Ascending aorta (tissue), 2 donors: Measurements from ENCODE around the gene CKMT1B. TPM values are rescaled to one million over a fixed set of nuclear protein-coding genes. Genes with fewer than 3 reads are reported as not detected.
"Not testable (repeated sequence)": the region's sequence is repeated elsewhere in the genome, so short reads cannot be mapped to it uniquely, and the experiment has no call there.

Experiments
- DNase-seq, 2 donors: peaks; one replicate each; pipeline ENCODE4 v3.0.0-alpha.2; 2019; ENCODE audit warnings: low spot score in 2 of 2
- H3K27ac ChIP-seq, 2 donors: fragments of 200-600 bp; sonication (generic); one replicate each; pipeline ENCODE4 v1.5.1; 2016 to 2017; ENCODE audit warnings: mild to moderate bottlenecking in 1 of 2
- H3K27me3 ChIP-seq: fragments of 200-600 bp; sonication (generic); one replicate; pipeline ENCODE4 v1.5.1; 2017
- H3K36me3 ChIP-seq, 2 donors: fragments of 200-600 bp; sonication (generic); one replicate each; pipeline ENCODE4 v1.5.1; 2016
- H3K4me1 ChIP-seq, 2 donors: fragments of 200-600 bp; sonication (generic); one replicate each; pipeline ENCODE4 v1.5.1; 2016 to 2017; ENCODE audit warnings: mild to moderate bottlenecking in 1 of 2
- H3K4me3 ChIP-seq, 2 donors: fragments of 200-600 bp; sonication (generic); one replicate each; pipeline ENCODE4 v1.5.1; 2016 to 2017; ENCODE audit warnings: mild to moderate bottlenecking in 1 of 2
- H3K9me3 ChIP-seq, 2 donors: fragments of 200-600 bp; sonication (generic); one replicate each; pipeline ENCODE4 v1.5.1; 2016
- intact Hi-C: fragments of 100-400 bp; cut with DNase I; formaldehyde crosslinking; loops from one replicate; pipeline ENCODE4 v1.15.1; 2023
- total RNA-seq: library from RNA; depleted of rRNA; stranded (reverse); fragments of >200 nt; gene quantifications from one replicate; pipeline ENCODE4 v1.1.0, GENCODE V29; 2016
- TF ChIP-seq, protein P1 (sequence below), 3 experiments: fragments of 200-600 bp in 2 of 3; fragments of 450-650 bp in 1 of 3; sonication (generic) in 2 of 3; IDR thresholded peaks; one replicate each; pipeline ENCODE4 v1.5.1; 2016 to 2019; ENCODE audit warnings: antibody characterized with exemption in 3 of 3, mild to moderate bottlenecking in 1 of 3, moderate library complexity in 1 of 3

CKMT1B gene
- not detected for total RNA-seq

DNA sequence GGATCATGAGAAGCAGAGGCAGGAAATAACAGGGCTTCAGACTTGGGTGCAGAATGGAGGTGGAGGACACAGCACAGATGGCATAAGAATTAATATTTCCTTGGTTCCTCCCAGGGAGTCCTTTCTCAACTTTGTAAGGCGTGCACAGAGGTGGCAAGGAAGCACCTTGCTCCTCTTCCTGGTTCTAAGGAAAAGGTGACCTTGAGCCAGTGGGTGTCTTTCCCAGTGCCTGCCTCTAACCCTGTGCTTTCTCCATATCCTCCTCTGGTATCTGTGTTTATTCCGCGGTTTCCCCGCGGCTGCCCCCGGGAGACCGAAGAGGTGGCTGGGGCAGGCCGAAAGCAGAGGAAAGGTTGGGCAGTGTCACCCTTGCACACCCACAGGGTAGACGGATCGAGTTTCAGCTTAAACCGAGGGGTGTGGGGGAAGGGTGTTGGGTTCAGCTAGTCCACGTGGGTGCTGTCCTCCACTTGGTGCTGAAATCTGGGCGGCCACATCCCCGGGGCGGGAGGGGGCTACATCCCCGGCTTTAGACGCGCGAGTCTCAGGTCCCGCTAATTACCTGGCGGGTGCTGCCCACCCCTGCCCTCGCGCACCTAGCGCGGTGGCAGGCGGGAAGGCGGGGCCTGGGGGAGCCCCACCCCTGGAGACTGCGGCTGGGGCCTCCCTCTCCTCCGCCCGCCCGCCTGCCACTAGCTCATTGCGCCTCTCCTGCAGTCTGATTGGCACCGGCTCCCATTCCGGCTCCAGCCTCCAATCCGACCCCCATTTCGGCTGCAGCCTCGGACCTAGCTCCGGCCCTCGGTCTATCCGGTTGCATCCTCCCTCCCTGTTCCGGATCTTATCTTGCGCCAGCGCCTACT is at the start of gene CKMT1B:
Gene CKMT1B (plus strand): TSS at position 700 of the 863 bp plus-strand sequence. CDS start 192 bp downstream, outside the sequence.
- H3K4me1 ChIP-seq, H3K9me3 ChIP-seq, H3K27me3 ChIP-seq, H3K27ac ChIP-seq, intact Hi-C loops, H3K36me3 ChIP-seq, H3K4me3 ChIP-seq, DNase-seq: not testable (repeated sequence)

- H3K27ac ChIP-seq, result no peak overlapping the region
- H3K36me3 ChIP-seq, result peaks cover 0 to 10% of the 10 kb centered on the region in 2 donors
- H3K9me3 ChIP-seq, result no peaks in the 10 kb centered on the region
- TF ChIP-seq, protein P1, sequence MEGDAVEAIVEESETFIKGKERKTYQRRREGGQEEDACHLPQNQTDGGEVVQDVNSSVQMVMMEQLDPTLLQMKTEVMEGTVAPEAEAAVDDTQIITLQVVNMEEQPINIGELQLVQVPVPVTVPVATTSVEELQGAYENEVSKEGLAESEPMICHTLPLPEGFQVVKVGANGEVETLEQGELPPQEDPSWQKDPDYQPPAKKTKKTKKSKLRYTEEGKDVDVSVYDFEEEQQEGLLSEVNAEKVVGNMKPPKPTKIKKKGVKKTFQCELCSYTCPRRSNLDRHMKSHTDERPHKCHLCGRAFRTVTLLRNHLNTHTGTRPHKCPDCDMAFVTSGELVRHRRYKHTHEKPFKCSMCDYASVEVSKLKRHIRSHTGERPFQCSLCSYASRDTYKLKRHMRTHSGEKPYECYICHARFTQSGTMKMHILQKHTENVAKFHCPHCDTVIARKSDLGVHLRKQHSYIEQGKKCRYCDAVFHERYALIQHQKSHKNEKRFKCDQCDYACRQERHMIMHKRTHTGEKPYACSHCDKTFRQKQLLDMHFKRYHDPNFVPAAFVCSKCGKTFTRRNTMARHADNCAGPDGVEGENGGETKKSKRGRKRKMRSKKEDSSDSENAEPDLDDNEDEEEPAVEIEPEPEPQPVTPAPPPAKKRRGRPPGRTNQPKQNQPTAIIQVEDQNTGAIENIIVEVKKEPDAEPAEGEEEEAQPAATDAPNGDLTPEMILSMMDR (IDR thresholded peaks at IDR 0.05), result no peak
- no peaks in the 10 kb centered on the region for H3K27me3 ChIP-seq
- no peaks in the 10 kb centered on the region for H3K4me1 ChIP-seq
- intact Hi-C loops, result no loop called here
- no peak for DNase-seq
- no peak overlapping the region for H3K4me3 ChIP-seq
These were observed 49.6 kb upstream of the CKMT1B start for GRCh38 chr15:43544266-43544665.

- no peaks in the 10 kb centered on the region for H3K9me3 ChIP-seq
- H3K4me3 ChIP-seq, result no peak overlapping the region
- no peak for DNase-seq
- intact Hi-C loops, result no loop called here
- H3K4me1 ChIP-seq, result no peaks in the 10 kb centered on the region
- peaks cover 0 to 10% of the 10 kb centered on the region in 2 donors for H3K36me3 ChIP-seq
- no peak overlapping the region for H3K27ac ChIP-seq
- no peaks in the 10 kb centered on the region for H3K27me3 ChIP-seq
- TF ChIP-seq, protein P1 (IDR thresholded peaks at IDR 0.05), result no peak
These were observed 48.4 kb upstream of the CKMT1B start for GRCh38 chr15:43545426-43545825.

GRCh38 chr15:43547539-43547938 is 46.3 kb upstream of the CKMT1B start:
- intact Hi-C loops, result no loop called here
- Histone ChIP-seq H3K36me3 (peaks cover 0 to 10% of the 10 kb centered on the region in 2 donors), H3K9me3 (no peaks in the 10 kb centered on the region), H3K4me3 (no peak overlapping the region), H3K4me1 (no peaks in the 10 kb centered on the region), H3K27ac (no peak overlapping the region), H3K27me3 (no peaks in the 10 kb centered on the region)
- DNase-seq, result no peak
- TF ChIP-seq, protein P1 (IDR thresholded peaks at IDR 0.05), result no peak

DNA sequence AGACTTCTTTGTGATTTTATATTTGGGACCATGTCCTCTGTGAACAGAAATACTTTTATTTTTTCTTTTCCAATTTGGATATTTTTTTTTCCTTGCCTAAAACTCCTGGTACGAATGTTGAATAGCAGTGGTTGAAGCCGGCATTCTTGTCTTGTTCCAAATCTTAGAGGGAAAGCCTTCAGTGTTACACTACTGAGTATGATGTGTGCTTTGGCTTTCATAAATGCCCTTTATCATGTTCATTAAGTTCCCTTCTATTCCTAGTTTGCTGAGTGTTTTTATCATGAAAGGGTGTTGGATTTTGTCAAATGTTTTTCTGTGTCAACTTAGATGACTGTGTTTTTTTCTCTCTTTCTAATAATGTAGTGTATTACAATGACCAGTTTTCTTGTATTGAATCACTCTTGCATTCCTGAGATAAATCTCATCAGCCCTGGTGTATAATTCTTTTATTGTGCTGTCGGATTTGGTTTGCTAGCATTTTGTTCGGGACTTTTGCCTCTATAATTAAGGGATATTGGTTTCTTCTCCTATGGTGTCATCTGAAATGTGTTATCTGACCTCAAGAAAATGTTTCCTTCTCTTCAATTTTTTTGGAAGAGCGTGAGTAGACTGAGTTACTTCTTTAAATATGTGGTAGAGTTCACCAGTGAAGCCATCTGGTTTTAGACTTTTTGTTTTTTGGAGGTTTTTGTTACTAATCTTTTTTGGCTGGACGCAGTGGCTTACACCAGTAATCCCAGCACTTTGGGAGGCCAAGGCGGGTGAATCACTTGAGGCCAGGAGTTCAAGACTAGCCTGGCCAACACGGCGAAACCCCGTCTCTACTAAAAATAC is 43.1 kb upstream of the CKMT1B start:
- H3K36me3 ChIP-seq, result peaks cover 0 to 22% of the 10 kb centered on the region in 2 donors
- TF ChIP-seq, protein P1 (IDR thresholded peaks at IDR 0.05), result no peak
- no peaks in the 10 kb centered on the region for H3K4me1 ChIP-seq
- no peak overlapping the region for H3K27ac ChIP-seq
- intact Hi-C loops, result no loop called here
- no peaks in the 10 kb centered on the region for H3K27me3 ChIP-seq
- DNase-seq, result no peak
- no peak overlapping the region for H3K4me3 ChIP-seq
- H3K9me3 ChIP-seq, result no peaks in the 10 kb centered on the region

- Histone ChIP-seq H3K27me3 (no peaks in the 10 kb centered on the region), H3K36me3 (peaks cover 0 to 28% of the 10 kb centered on the region in 2 donors), H3K4me3 (no peak overlapping the region), H3K9me3 (no peaks in the 10 kb centered on the region), H3K4me1 (no peaks in the 10 kb centered on the region), H3K27ac (no peak overlapping the region)
- DNase-seq, result no peak
- intact Hi-C loops, result no loop called here
- TF ChIP-seq, protein P1 (IDR thresholded peaks at IDR 0.05), result no peak
These were observed 41.6 kb upstream of the CKMT1B start for GRCh38 chr15:43552256-43552655.
